Vagina (tissue), 2 donors: Measurements from ENCODE around the gene SKOR1. TPM values are rescaled to one million over a fixed set of nuclear protein-coding genes. Genes with fewer than 3 reads are reported as not detected.
A peak's percentile ranks its signal among the peaks of the same experiment; 100 is the strongest.

ENCODE experiments used
- DNase-seq, 2 donors: peaks; one replicate each; pipeline ENCODE4 v3.0.0-alpha.2; 2017; ENCODE audit errors: extremely low spot score in 2 of 2
- H3K27ac ChIP-seq: fragments of 200-600 bp; sonication (generic); one replicate; pipeline ENCODE4 v1.5.1; 2019
- H3K27me3 ChIP-seq: fragments of 200-600 bp; sonication (generic); one replicate; pipeline ENCODE4 v1.5.1; 2019
- H3K36me3 ChIP-seq, 2 donors: fragments of 200-600 bp; sonication (generic); one replicate each; pipeline ENCODE4 v1.5.1; 2017 to 2019
- H3K4me1 ChIP-seq: fragments of 200-600 bp; sonication (generic); one replicate; pipeline ENCODE4 v1.5.1; 2019
- H3K4me3 ChIP-seq, 2 donors: fragments of 200-600 bp; sonication (generic); 1 replicate in 1 of 2; 2 replicates in 1 of 2; pipeline ENCODE4 v1.5.1; 2016 to 2019
- H3K9me3 ChIP-seq: fragments of 200-600 bp; sonication (generic); one replicate; pipeline ENCODE4 v1.5.1; 2019
- POLR2A ChIP-seq, 2 donors: fragments of 450-650 bp; IDR thresholded peaks; one replicate each; pipeline ENCODE4 v1.6.1; 2017; ENCODE audit warnings: antibody characterized with exemption in 2 of 2, mild to moderate bottlenecking in 2 of 2, moderate library complexity in 2 of 2
- POLR2AphosphoS5 ChIP-seq, 2 donors: sonication (generic); formaldehyde crosslinking; IDR thresholded peaks; one replicate each; pipeline ENCODE4 v1.9.0; 2017; ENCODE audit warnings: antibody characterized with exemption in 2 of 2, mild to moderate bottlenecking in 2 of 2, low read depth in 1 of 2; ENCODE audit not compliant: insufficient read depth in 1 of 2
- intact Hi-C: fragments of 100-400 bp; cut with DNase I; formaldehyde crosslinking; loops from one replicate; pipeline ENCODE4 v1.15.1; 2023
- total RNA-seq: library from RNA; depleted of rRNA; stranded (reverse); fragments of >200 nt; gene quantifications from one replicate; pipeline ENCODE4 v1.2.3, GENCODE V29; 2016
- TF ChIP-seq, protein P1 (sequence below), 3 experiments: fragments of 450-650 bp in 2 of 3; fragments of 200-600 bp in 1 of 3; sonication (generic) in 1 of 3; IDR thresholded peaks; one replicate each; pipeline ENCODE4 v1.5.1; 2017 to 2019; ENCODE audit warnings: antibody characterized with exemption in 3 of 3, mild to moderate bottlenecking in 2 of 3, moderate library complexity in 2 of 3

The SKOR1 gene
- total RNA-seq, 1 donor from 2014 or later = 0.25 TPM

DNA sequence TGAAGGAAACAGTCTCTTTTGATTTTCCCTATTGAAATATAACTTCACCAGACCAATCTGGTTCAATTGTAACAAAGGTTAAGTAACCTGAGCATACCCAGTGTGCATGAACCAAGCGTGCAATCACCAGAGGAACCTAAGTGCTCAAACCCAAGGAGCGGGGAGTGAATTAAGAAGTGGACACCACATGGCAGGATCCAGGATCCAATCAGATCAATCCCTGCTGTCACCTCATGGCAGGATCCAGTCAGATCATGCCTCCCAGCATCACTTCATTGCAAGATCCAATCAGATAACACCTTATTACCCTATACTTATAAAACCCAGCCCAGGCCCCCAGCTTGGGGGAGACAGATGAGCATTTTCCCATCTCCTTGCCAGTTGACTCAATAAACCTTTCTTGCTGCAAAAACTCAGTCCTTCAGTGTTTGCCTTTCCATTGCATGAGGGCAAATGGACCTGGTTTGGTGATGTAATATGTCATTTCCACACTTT, 53.5 kb downstream of the SKOR1 start:
- H3K27me3 ChIP-seq = no peaks in the 10 kb centered on the region
- H3K4me1 ChIP-seq = peaks cover 11% of the 10 kb centered on the region
- no peak overlapping the region for H3K4me3 ChIP-seq
- intact Hi-C loops = no loop called here
- no peak overlapping the region for H3K27ac ChIP-seq
- no peak for DNase-seq
- no peaks in the 10 kb centered on the region for H3K9me3 ChIP-seq
- H3K36me3 ChIP-seq = no peaks in the 10 kb centered on the region
- TF ChIP-seq POLR2AphosphoS5 (IDR thresholded peaks at IDR 0.05; ENCODE audit: insufficient read depth in 1 of 2, low read depth in 1 of 2) = no peak
- TF ChIP-seq, protein P1, sequence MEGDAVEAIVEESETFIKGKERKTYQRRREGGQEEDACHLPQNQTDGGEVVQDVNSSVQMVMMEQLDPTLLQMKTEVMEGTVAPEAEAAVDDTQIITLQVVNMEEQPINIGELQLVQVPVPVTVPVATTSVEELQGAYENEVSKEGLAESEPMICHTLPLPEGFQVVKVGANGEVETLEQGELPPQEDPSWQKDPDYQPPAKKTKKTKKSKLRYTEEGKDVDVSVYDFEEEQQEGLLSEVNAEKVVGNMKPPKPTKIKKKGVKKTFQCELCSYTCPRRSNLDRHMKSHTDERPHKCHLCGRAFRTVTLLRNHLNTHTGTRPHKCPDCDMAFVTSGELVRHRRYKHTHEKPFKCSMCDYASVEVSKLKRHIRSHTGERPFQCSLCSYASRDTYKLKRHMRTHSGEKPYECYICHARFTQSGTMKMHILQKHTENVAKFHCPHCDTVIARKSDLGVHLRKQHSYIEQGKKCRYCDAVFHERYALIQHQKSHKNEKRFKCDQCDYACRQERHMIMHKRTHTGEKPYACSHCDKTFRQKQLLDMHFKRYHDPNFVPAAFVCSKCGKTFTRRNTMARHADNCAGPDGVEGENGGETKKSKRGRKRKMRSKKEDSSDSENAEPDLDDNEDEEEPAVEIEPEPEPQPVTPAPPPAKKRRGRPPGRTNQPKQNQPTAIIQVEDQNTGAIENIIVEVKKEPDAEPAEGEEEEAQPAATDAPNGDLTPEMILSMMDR (IDR thresholded peaks at IDR 0.05) = no peak
- no peak for TF ChIP-seq POLR2A (IDR thresholded peaks at IDR 0.05)

DNA sequence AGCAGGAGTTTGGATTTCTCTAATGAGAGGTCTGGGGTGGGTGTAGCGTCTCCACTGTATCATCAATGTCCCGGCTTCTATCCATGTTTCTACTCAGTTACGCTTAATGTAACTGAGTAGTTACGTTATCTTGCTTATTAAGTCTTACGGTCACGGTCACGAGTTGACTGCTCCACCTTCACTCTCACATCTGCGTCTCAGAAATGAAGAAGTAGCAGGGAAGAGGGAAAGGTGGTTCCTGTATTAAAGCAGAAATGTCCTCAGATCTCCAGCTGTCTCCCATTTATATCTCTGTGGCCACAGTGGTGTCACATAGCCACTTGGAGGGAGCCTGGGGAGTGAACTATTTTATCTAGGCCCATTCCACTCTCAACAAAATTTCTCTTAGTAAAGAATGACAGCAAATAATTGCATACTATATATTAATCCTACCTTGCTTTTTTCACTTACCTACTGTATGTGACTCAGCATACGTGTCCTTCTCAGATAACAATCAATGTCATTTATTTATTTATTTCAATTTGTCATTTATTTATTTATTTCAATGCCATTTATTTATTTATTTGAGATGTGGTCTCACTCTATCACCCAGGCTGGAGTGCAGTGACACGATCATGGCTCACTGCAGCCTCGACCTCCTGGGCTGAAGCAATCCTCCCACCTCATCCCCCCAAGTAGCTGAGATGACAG, 54.3 kb downstream of the SKOR1 start:
- no peak overlapping the region for H3K4me3 ChIP-seq
- H3K4me1 ChIP-seq = peaks cover 19% of the 10 kb centered on the region
- no peak overlapping the region for H3K27ac ChIP-seq
- H3K9me3 ChIP-seq = no peaks in the 10 kb centered on the region
- H3K36me3 ChIP-seq = no peaks in the 10 kb centered on the region
- no peak for TF ChIP-seq POLR2A (IDR thresholded peaks at IDR 0.05)
- TF ChIP-seq POLR2AphosphoS5 (IDR thresholded peaks at IDR 0.05; ENCODE audit: insufficient read depth in 1 of 2, low read depth in 1 of 2) = no peak
- TF ChIP-seq, protein P1 (IDR thresholded peaks at IDR 0.05) = no peak
- intact Hi-C loops = no loop called here
- no peak for DNase-seq
- H3K27me3 ChIP-seq = no peaks in the 10 kb centered on the region

DNA sequence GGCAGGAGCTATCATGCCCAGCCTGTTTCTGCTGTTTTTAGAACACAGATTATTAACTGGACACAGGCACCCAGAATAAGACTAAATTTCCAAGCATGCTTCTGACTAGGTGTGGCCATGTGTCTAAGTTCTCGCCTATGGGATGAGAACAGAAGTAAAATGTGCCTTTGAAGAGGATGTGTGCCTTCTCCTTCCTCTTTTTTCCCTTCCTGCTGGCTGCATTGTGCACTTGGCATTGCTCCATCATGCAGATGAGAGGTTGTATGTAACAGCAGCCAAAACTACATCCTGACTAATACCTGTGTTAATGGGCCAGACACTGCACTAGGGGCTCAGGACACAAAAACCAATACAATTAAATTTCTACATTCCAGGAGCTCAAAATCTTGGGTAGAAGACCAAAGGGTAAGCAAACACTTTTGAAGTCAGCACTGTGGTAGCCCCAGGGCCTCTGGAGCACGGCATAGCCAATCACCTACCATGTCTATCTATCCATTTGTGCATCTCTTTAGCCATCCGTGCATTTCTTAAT, 55.4 kb downstream of the SKOR1 start:
- TF ChIP-seq, protein P1 (IDR thresholded peaks at IDR 0.05) = no peak
- TF ChIP-seq POLR2A (IDR thresholded peaks at IDR 0.05) (no peak), POLR2AphosphoS5 (IDR thresholded peaks at IDR 0.05; ENCODE audit: insufficient read depth in 1 of 2, low read depth in 1 of 2) (no peak)
- Histone ChIP-seq H3K36me3 (no peaks in the 10 kb centered on the region), H3K9me3 (no peaks in the 10 kb centered on the region), H3K4me1 (peaks cover 28% of the 10 kb centered on the region), H3K4me3 (no peak overlapping the region), H3K27ac (no peak overlapping the region), H3K27me3 (no peaks in the 10 kb centered on the region)
- intact Hi-C loops = no loop called here
- no peak for DNase-seq

DNA sequence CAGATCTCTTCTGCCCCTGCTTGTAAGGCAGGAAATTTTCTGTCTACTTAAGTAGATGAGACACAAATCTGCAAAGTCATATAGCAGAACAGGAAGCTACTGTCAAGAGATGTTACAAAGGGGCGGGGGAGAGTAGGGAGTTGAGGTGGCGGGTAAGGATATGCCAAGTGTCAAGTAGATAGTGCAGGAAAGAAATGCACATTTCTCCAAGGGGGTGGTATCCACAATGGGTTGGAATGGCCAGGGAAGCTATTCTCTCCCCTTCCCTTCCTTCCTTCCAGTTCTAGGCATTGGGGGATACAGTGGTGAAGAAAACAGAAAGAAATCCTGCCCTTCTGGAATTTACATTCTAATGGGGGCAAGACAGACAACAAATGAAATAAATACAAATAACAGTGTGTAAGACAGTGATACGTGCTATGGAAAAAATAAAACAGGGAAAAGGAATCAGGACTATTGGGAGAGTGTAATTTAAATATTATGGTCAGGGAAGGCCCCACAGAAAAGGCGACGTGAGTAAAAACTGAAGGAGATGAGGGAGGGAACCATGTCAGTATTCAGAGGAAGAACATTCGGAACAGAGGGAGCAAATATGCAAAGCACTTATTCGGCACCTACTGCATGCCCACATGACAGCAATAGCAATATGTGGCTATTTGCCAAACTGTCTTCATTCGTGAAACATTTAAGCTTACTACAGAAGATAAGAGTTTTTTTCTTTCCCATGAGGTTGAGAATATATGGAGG, 57.4 kb downstream of the SKOR1 start:
- no peak for TF ChIP-seq POLR2A (IDR thresholded peaks at IDR 0.05)
- TF ChIP-seq POLR2AphosphoS5 (IDR thresholded peaks at IDR 0.05; ENCODE audit: insufficient read depth in 1 of 2, low read depth in 1 of 2) = no peak
- TF ChIP-seq, protein P1 (IDR thresholded peaks at IDR 0.05) = no peak
- no peak for DNase-seq
- Histone ChIP-seq H3K9me3 (no peaks in the 10 kb centered on the region), H3K4me1 (peaks cover 28% of the 10 kb centered on the region), H3K4me3 (no peak overlapping the region), H3K27me3 (no peaks in the 10 kb centered on the region), H3K36me3 (no peaks in the 10 kb centered on the region), H3K27ac (peak overlapping the region; percentile 81)
- intact Hi-C loops = no loop called here
